Neural cell (in vitro differentiated cells): ENCODE results near the gene KCTD14. TPM values are rescaled to one million over a fixed set of nuclear protein-coding genes. Genes with fewer than 3 reads are reported as not detected.

ENCODE experiments used
- H2AFZ ChIP-seq: fragments of 200-600, 300-800 bp; sonication (generic), shearing (Covaris generic); 2 replicates; pipeline ENCODE4 v1.6.0; 2014; ENCODE audit warnings: low read depth, mild to moderate bottlenecking, antibody characterized with exemption, low read length, moderate library complexity
- H3F3A ChIP-seq: fragments of 200-600 bp; shearing (Covaris generic); 2 replicates; pipeline ENCODE4 v1.6.1; 2016; ENCODE audit warnings: mild to moderate bottlenecking, moderate library complexity, mixed read lengths, antibody characterized with exemption, low read length; ENCODE audit not compliant: insufficient read depth, poor library complexity, severe bottlenecking
- H3K27ac ChIP-seq: fragments of 200-600, 300-800 bp; sonication (generic), shearing (Covaris generic); 2 replicates; pipeline ENCODE4 v1.5.1; 2014; ENCODE audit warnings: mild to moderate bottlenecking, low read length, moderate library complexity
- H3K27me3 ChIP-seq: fragments of 300-800, 200-600 bp; sonication (generic), shearing (Covaris generic); 2 replicates; pipeline ENCODE4 v1.6.0; 2014; ENCODE audit warnings: mild to moderate bottlenecking, low read depth, low read length, moderate library complexity; ENCODE audit not compliant: insufficient read depth
- H3K36me3 ChIP-seq: fragments of 300-800, 200-600 bp; sonication (generic), shearing (Covaris generic); 2 replicates; pipeline ENCODE4 v1.5.1; 2014; ENCODE audit warnings: mild to moderate bottlenecking, antibody characterized with exemption, low read length, moderate library complexity; ENCODE audit not compliant: insufficient read depth
- H3K4me2 ChIP-seq: fragments of 300-800, 200-600 bp; sonication (generic), shearing (Covaris generic); 2 replicates; pipeline ENCODE4 v1.6.0; 2014; ENCODE audit warnings: mild to moderate bottlenecking, low read length
- H3K4me3 ChIP-seq: fragments of 300-800, 200-600 bp; sonication (generic), shearing (Covaris generic); 2 replicates; pipeline ENCODE4 v1.5.1; 2014; ENCODE audit warnings: mild to moderate bottlenecking, low read length, moderate library complexity
- H3K79me2 ChIP-seq: fragments of 200-600 bp; shearing (Covaris generic); replicated peaks from 2 replicates; pipeline ENCODE4 v1.6.0; 2014; ENCODE audit warnings: mild to moderate bottlenecking, low read length, moderate library complexity; ENCODE audit not compliant: insufficient read depth
- H3K9ac ChIP-seq: fragments of 300-800, 200-600 bp; sonication (generic), shearing (Covaris generic); 2 replicates; pipeline ENCODE4 v1.6.1; 2016; ENCODE audit warnings: mild to moderate bottlenecking, low read length, mixed read lengths
- H3K9me2 ChIP-seq: fragments of 200-600 bp; shearing (Covaris generic); 2 replicates; pipeline ENCODE4 v1.6.1; 2016; ENCODE audit warnings: mild to moderate bottlenecking, low read length, mixed read lengths; ENCODE audit not compliant: insufficient read depth
- H3K9me3 ChIP-seq: fragments of 200-600, 300-800 bp; sonication (generic), shearing (Covaris generic); 2 replicates; pipeline ENCODE4 v1.6.1; 2016; ENCODE audit warnings: mild to moderate bottlenecking, mixed run types, low read length, moderate library complexity, mixed read lengths
- H4K20me1 ChIP-seq: fragments of 200-600 bp; shearing (Covaris generic); 2 replicates; pipeline ENCODE4 v1.6.1; 2016; ENCODE audit warnings: mild to moderate bottlenecking, mixed run types; ENCODE audit not compliant: insufficient read depth
- CTCF ChIP-seq: fragments of 450-650 bp; IDR thresholded peaks from 2 replicates; pipeline ENCODE4 v1.5.1; 2014; ENCODE audit warnings: antibody characterized with exemption, mild to moderate bottlenecking, moderate library complexity; ENCODE audit not compliant: poor library complexity, severe bottlenecking
- EP300 ChIP-seq: fragments of 450-650 bp; conservative IDR thresholded peaks from 2 replicates; pipeline ENCODE4 v1.6.1; 2014; ENCODE audit warnings: antibody characterized with exemption, mild to moderate bottlenecking, moderate library complexity; ENCODE audit not compliant: poor library complexity, severe bottlenecking
- EZH2 ChIP-seq: fragments of 200-600, 300-800 bp; shearing (Covaris generic), sonication (generic); IDR thresholded peaks from 2 replicates; pipeline ENCODE4 v1.6.1; 2014; ENCODE audit warnings: antibody characterized with exemption, low read length, borderline replicate concordance, mild to moderate bottlenecking; ENCODE audit not compliant: insufficient read depth, poor library complexity, severe bottlenecking
- MXI1 ChIP-seq: fragments of 450-650 bp; conservative IDR thresholded peaks from 2 replicates; pipeline ENCODE4 v1.6.1; 2014; ENCODE audit warnings: antibody characterized with exemption, mild to moderate bottlenecking; ENCODE audit not compliant: poor library complexity, severe bottlenecking
- RAD21 ChIP-seq: fragments of 450-650 bp; conservative IDR thresholded peaks from 2 replicates; pipeline ENCODE4 v1.6.1; 2014; ENCODE audit warnings: antibody characterized with exemption, mild to moderate bottlenecking, moderate library complexity
- REST ChIP-seq: IDR thresholded peaks from 2 replicates; pipeline ENCODE4 v1.6.1; 2012; ENCODE audit warnings: borderline replicate concordance
- SMC3 ChIP-seq: fragments of 450-650 bp; conservative IDR thresholded peaks from 2 replicates; pipeline ENCODE4 v1.6.1; 2014; ENCODE audit warnings: antibody characterized with exemption, mild to moderate bottlenecking, moderate library complexity; ENCODE audit not compliant: poor library complexity
- TAF1 ChIP-seq: IDR thresholded peaks from 2 replicates; pipeline ENCODE4 v1.6.1; 2012; ENCODE audit warnings: low read depth
- polyA plus RNA-seq: library from polyadenylated mRNA; depleted of rRNA; stranded (reverse); fragments of >200 nt; gene quantifications from 2 replicates; pipeline ENCODE4 v1.2.3, GENCODE V29; 2014

KCTD14 gene
- polyA plus RNA-seq, 1 donor from 2014 or later: 0.32 TPM

GRCh38 chr11:77967121-77967520 is 56.0 kb downstream of the KCTD14 start:
- Histone ChIP-seq H4K20me1 (no peaks in the 10 kb centered on the region), H3K4me2 (no peak overlapping the region), H3F3A (no peaks in the 10 kb centered on the region), H3K27ac (no peak overlapping the region), H3K9me3 (no peaks in the 10 kb centered on the region), H3K36me3 (peaks cover 8% of the 10 kb centered on the region), H3K27me3 (no peaks in the 10 kb centered on the region), H3K9ac (no peak overlapping the region), H2AFZ (no peak overlapping the region), H3K9me2 (no peaks in the 10 kb centered on the region), H3K79me2 (no peaks in the 10 kb centered on the region), H3K4me3 (no peak overlapping the region)
- TF ChIP-seq EZH2: no peak

GRCh38 chr11:77966338-77966737 is 56.7 kb downstream of the KCTD14 start:
- Histone ChIP-seq H3K27me3 (no peaks in the 10 kb centered on the region), H2AFZ (no peak overlapping the region), H3F3A (no peaks in the 10 kb centered on the region), H3K79me2 (no peaks in the 10 kb centered on the region), H3K36me3 (peaks cover 8% of the 10 kb centered on the region), H3K9me3 (no peaks in the 10 kb centered on the region), H4K20me1 (no peaks in the 10 kb centered on the region), H3K9me2 (no peaks in the 10 kb centered on the region), H3K27ac (no peak overlapping the region), H3K4me3 (no peak overlapping the region), H3K9ac (no peak overlapping the region), H3K4me2 (no peak overlapping the region)
- TF ChIP-seq MXI1: no peak
- TF ChIP-seq TAF1: no peak
- no peak for TF ChIP-seq EP300
- no peak for TF ChIP-seq REST
- no peak for TF ChIP-seq RAD21
- no peak for TF ChIP-seq SMC3
- no peak for TF ChIP-seq CTCF

Other genes with a start within 250 kb of the KCTD14 start
- 19.1 and 23.4 TPM in 2 replicates for gene RSF1, start 202.6 kb downstream of the KCTD14 start, polyA plus RNA-seq
- gene AAMDC, start 202.1 kb downstream of the KCTD14 start, polyA plus RNA-seq: 3.8 and 9.7 TPM in 2 replicates
- gene INTS4, start 28.6 kb downstream of the KCTD14 start, polyA plus RNA-seq: 34.5 and 35.3 TPM in 2 replicates
- gene THRSP, start 40.6 kb upstream of the KCTD14 start, polyA plus RNA-seq: not detected in 2 replicates
- gene NDUFC2, start 56.6 kb upstream of the KCTD14 start, polyA plus RNA-seq: 269 and 322 TPM in 2 replicates
- 35.7 and 42.1 TPM in 2 replicates for gene ALG8, start 116.3 kb upstream of the KCTD14 start, polyA plus RNA-seq
- 1.2 and 1.4 TPM in 2 replicates for gene KCTD21, start 165.3 kb upstream of the KCTD14 start, polyA plus RNA-seq
- gene USP35, start 165.6 kb upstream of the KCTD14 start, polyA plus RNA-seq: 12.9 and 13.9 TPM in 2 replicates